ENCODE measurements around the gene TTC39A.

GRCh38 chr1:51284487-51284954 lies 45.8 kb downstream of the TTC39A start:
- TF ChIP-seq EZH2 (IDR thresholded peaks at IDR 0.05; ENCODE audit: borderline replicate concordance, insufficient read depth, low read depth, low read length, poor library complexity, severe bottlenecking) (no peak), CTCF (IDR thresholded peaks at IDR 0.05) (no peak)
